Measurements from ENCODE around the gene AK2.
"Not testable (repeated sequence)": the region's sequence is repeated elsewhere in the genome, so short reads cannot be mapped to it uniquely, and the experiment has no call there.

The AK2 gene

GRCh38 chr1:33031506-33031905, 5.2 kb downstream of the AK2 start:
- DNase-seq (ENCODE audit: extremely low spot score) = no peak
- ChIA-PET CTCF (no interaction called here), POLR2A (interaction anchor here (0.6 kb wide), 1 partner anchor 16 kb away, joined by 3 read pairs; no protein-coding TSS in a partner anchor)
- TF ChIP-seq NFRKB (IDR thresholded peaks at IDR 0.05) (no peak), SP1 (IDR thresholded peaks at IDR 0.05) (no peak), HDGF (IDR thresholded peaks at IDR 0.05; ENCODE audit: borderline replicate concordance) (no peak), L3MBTL2 (conservative IDR thresholded peaks at IDR 0.05) (no peak), ZNF384 (IDR thresholded peaks at IDR 0.05) (no peak), PKNOX1 (IDR thresholded peaks at IDR 0.05) (no peak), LEF1 (IDR thresholded peaks at IDR 0.05; ENCODE audit: borderline replicate concordance) (no peak), CTBP1 (IDR thresholded peaks at IDR 0.05; ENCODE audit: borderline replicate concordance) (no peak), TARDBP (IDR thresholded peaks at IDR 0.05) (no peak), FOXA1 (IDR thresholded peaks at IDR 0.05) (no peak), FOXM1 (IDR thresholded peaks at IDR 0.05; ENCODE audit: borderline replicate concordance) (no peak), SUZ12 (IDR thresholded peaks at IDR 0.05) (no peak), BHLHE40 (IDR thresholded peaks at IDR 0.05; ENCODE audit: borderline replicate concordance) (no peak), ARNT (IDR thresholded peaks at IDR 0.05) (no peak), FOXK2 (IDR thresholded peaks at IDR 0.05) (no peak), ELF4 (IDR thresholded peaks at IDR 0.05) (no peak)

DNA sequence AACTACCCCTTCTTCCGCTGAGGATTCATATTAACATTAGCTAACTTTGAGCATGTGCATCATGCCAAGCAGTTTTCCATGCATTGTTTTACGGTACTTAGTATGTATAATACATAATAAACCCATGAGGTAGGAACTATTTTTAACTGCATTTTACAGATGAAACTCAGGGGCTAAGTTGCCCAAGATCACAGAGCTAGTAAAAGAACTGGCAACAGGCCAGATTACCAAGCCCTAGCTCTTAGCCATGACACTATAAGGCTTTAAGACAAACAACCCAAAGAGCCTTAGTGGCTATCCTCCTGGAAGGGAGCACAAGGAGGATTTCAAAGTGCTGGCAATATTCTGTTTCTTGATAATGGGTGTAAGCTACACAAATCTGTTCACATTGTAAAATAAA, 6.1 kb downstream of the AK2 start:
- ChIA-PET POLR2A (interaction anchor here (0.6 kb wide), 2 partner anchors 16 to 637 kb away, joined by 3 to 4 read pairs; no protein-coding TSS in a partner anchor), CTCF (interaction anchor here (0.6 kb wide), 1 partner anchor 107 kb away, joined by 4 read pairs; no protein-coding TSS in a partner anchor)
- DNase-seq (ENCODE audit: extremely low spot score) = no peak
- TF ChIP-seq SP1 (IDR thresholded peaks at IDR 0.05) = no peak
- TF ChIP-seq ELF4 (IDR thresholded peaks at IDR 0.05) = no peak
- TF ChIP-seq L3MBTL2 (conservative IDR thresholded peaks at IDR 0.05) = no peak

- no peak for DNase-seq (ENCODE audit: extremely low spot score)
- TF ChIP-seq FOXA1 (IDR thresholded peaks at IDR 0.05) (no peak), L3MBTL2 (conservative IDR thresholded peaks at IDR 0.05) (no peak), BHLHE40 (IDR thresholded peaks at IDR 0.05; ENCODE audit: borderline replicate concordance) (no peak), TARDBP (IDR thresholded peaks at IDR 0.05) (no peak), ZNF384 (IDR thresholded peaks at IDR 0.05) (no peak), CTBP1 (IDR thresholded peaks at IDR 0.05; ENCODE audit: borderline replicate concordance) (no peak), ELF4 (IDR thresholded peaks at IDR 0.05) (no peak)
- ChIA-PET POLR2A (no interaction called here), CTCF (no interaction called here)
Observed at GRCh38 chr1:33029921-33030320, 6.8 kb downstream of the AK2 start.

GRCh38 chr1:33029209-33029608, 7.5 kb downstream of the AK2 start:
- TF ChIP-seq ZNF384 (IDR thresholded peaks at IDR 0.05) = peak; percentile 54; the same call in 1 of the 2 replicates
- no peak for TF ChIP-seq NFRKB (IDR thresholded peaks at IDR 0.05)
- ChIA-PET POLR2A (no interaction called here), CTCF (no interaction called here)
- DNase-seq (ENCODE audit: extremely low spot score) = no peak

- DNase-seq (ENCODE audit: extremely low spot score) = no peak
- no peak for TF ChIP-seq ZNF384 (IDR thresholded peaks at IDR 0.05)
- TF ChIP-seq CTBP1 (IDR thresholded peaks at IDR 0.05; ENCODE audit: borderline replicate concordance) = no peak
- TF ChIP-seq BHLHE40 (IDR thresholded peaks at IDR 0.05; ENCODE audit: borderline replicate concordance) = no peak
- no peak for TF ChIP-seq L3MBTL2 (conservative IDR thresholded peaks at IDR 0.05)
- TF ChIP-seq PKNOX1 (IDR thresholded peaks at IDR 0.05) = no peak
- no peak for TF ChIP-seq FOXK2 (IDR thresholded peaks at IDR 0.05)
- no peak for TF ChIP-seq ELF4 (IDR thresholded peaks at IDR 0.05)
- no peak for TF ChIP-seq TARDBP (IDR thresholded peaks at IDR 0.05)
- no peak for TF ChIP-seq NFRKB (IDR thresholded peaks at IDR 0.05)
- no peak for TF ChIP-seq HDGF (IDR thresholded peaks at IDR 0.05; ENCODE audit: borderline replicate concordance)
- TF ChIP-seq SUZ12 (IDR thresholded peaks at IDR 0.05) = no peak
- TF ChIP-seq LEF1 (IDR thresholded peaks at IDR 0.05; ENCODE audit: borderline replicate concordance) = no peak
- TF ChIP-seq SP1 (IDR thresholded peaks at IDR 0.05) = no peak
- no peak for TF ChIP-seq ARNT (IDR thresholded peaks at IDR 0.05)
- TF ChIP-seq FOXA1 (IDR thresholded peaks at IDR 0.05) = no peak
- no peak for TF ChIP-seq FOXM1 (IDR thresholded peaks at IDR 0.05; ENCODE audit: borderline replicate concordance)
- POLR2A ChIA-PET = interaction anchor here (0.6 to 1.2 kb wide), 2 partner anchors 9 to 168 kb away, joined by 3 read pairs; no protein-coding TSS in a partner anchor
- CTCF ChIA-PET = no interaction called here
Observed at GRCh38 chr1:33025761-33026160, 10.9 kb downstream of the AK2 start.

- POLR2A ChIA-PET = interaction anchor here (1.2 kb wide), 1 partner anchor 10 kb away, joined by 3 read pairs; no protein-coding TSS in a partner anchor
- no peak for DNase-seq (ENCODE audit: extremely low spot score)
- TF ChIP-seq L3MBTL2 (conservative IDR thresholded peaks at IDR 0.05) (no peak), HDGF (IDR thresholded peaks at IDR 0.05; ENCODE audit: borderline replicate concordance) (no peak)
- CTCF ChIA-PET = no interaction called here
Observed at GRCh38 chr1:33025180-33025569, 11.5 kb downstream of the AK2 start.

DNA sequence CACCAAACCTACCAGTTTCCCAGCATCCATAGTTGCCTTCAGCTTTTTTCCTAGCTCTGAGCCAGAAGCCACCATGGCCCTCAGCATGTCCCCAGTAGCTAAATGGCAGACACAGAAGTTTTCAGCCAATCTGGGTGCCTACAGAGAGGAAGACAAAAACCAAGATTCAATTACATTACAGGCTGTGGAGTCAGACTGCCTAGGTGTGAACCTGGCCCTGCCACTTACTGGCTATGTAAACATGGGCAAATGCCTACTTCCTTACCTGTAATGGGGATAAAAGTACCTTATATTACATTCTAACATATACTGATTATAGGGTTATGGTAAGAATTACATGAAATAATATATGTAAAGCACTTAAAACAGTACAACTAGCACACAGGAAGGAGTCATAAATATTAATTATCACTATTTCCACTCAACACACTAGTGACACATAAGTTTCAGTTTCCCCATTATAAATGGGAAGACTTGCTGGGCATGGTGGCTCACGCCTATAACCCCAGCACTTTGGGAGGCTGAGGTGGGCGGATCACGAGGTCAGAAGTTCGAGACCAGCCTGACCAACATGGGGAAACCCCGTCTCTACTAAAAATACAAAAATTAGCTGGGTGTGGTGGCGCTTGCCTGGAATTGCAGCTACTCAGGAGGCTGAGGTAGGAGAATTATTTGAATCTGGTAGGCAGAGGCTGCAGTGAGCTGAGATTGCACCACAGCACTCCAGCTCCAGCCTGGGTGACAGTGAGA, 12.1 kb downstream of the AK2 start:
- POLR2A ChIA-PET = interaction anchor here (1.2 kb wide), 1 partner anchor 10 kb away, joined by 3 read pairs; no protein-coding TSS in a partner anchor
- CTCF ChIA-PET = not testable (repeated sequence)

More for the DNA sequence above, 12.1 kb downstream of the AK2 start:
- not testable (repeated sequence) for DNase-seq (ENCODE audit: extremely low spot score)
